ENCODE measurements around the gene HS6ST3.
A peak's percentile ranks its signal among the peaks of the same experiment; 100 is the strongest.
"Not testable (repeated sequence)": the region's sequence is repeated elsewhere in the genome, so short reads cannot be mapped to it uniquely, and the experiment has no call there.

HS6ST3 gene

DNA sequence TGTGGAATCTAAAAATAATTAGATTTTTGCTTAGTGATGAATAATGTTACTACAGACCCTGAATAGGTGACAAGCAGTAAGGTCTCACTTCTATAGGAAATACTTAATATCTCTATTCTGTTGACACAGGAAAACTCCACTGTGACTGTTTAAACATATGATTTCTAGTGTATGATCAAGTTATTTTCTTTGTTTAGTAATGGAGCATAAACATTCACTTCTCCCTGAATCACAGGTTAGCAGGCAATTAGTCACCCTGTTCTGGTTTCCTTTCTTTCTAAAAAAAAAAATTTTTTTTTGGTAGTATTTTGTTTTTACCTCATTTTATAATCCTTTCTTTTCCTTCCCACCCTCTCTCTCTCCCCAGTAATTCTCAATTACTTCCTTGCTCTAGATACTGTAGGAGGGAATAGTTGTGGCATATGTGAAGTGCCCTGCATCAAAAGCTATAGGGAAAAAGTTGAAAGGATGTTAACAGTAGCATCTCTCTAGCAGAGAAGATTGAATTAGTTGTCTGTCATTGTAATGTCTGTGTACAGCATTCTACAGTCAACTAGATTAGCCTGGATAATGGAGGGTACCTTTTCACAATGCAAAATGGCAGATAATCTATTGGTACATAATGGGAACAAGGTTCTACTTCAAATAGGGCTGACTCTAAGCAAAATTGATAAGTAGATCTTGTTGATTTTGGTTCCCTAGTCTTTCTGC, 3.5 kb downstream of the HS6ST3 start:
- no peak for DNase-seq

DNA sequence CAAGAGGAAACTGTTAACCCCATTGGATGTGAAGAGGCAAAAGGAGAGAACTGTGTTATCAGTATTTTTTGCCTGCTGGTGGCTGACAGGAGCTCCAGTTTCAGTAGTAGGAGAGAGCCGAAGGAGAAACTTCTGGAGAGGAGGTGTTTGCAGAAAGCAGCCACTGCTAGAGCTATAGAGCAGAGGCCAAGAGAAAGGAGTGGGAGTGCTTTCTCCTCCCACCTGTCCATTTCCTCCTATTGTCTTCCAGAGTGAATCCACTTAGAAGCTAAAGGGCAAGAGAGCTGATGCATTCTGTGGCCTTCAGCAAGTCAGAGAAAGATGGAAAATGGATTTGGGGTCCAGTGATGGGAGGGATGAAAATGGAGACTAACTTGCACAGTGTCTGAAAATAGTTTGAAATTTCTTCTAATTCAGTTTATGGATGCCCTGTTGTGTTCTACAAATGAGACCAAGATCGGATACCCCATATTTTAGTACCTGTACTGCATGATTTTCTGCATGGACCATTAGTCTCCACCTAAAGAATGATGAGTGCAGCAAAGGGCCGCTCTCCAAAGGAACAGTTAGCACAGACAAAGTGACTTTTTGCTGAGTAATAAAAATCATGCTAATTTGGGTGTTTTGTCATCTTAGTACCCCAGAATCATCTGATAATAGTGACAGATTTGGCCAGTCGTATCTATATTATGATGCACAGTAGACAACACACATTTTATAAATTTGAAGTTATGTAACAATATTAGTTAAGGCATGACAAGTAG, 10.7 kb downstream of the HS6ST3 start:
- DNase-seq: no peak

DNA sequence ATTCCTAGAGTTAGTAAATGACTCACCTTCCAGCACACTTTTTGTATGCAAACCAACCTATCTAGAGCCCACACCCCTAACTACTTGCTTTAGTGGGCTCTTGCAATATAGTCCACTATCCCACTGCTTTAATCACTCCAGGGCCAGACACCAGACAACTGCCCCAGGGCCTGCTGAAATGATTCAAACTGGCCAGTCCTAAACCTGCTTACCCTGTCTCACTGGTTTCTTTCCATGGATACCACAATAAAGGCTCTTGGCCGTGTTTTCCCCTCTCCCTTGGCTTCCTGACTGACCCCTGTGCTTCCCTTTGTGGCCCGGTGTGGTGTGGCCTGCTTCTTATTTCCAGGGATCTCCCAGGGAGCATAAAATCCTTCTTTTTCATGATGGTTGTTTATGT, 14.6 kb downstream of the HS6ST3 start:
- no peak for DNase-seq

DNA sequence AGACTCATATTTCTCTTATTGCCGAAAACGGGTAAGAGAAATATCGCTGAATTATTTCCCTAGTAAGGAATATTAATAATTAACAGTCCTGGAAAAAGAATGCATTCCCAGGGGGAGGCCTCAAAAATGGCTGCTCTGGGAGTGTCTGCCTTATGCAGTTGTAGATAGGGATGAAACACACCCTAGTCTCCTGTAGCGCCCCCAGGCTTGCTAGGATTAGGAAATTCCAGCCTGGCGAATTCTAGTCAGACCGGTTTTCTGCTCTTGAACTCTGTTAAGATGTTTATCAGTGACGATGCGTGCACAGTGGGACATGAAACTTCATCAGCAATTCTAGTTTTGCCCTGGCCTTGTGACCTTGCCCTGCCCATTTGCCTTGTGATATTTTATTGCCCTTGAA, 18.2 kb downstream of the HS6ST3 start:
- DNase-seq: not testable (repeated sequence)

DNA sequence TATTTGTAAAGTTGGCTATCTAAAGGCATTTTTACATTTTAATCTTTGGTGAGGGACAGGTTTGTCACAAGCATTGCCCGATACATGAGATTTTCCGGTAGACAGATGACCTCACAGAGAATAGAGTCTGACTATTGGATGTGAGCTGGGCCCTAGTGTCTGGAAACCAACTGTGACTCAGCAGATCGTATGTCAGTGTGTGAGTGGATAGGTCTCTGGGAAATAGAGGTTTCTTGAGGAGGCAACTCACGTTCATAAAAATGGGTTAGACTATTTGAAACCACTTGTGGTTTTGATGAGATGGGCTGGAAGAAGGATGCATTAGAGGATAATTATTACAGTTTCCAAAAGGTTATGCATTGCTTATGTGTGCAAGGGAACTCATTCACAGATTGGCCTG, 19.2 kb downstream of the HS6ST3 start:
- no peak for DNase-seq

DNA sequence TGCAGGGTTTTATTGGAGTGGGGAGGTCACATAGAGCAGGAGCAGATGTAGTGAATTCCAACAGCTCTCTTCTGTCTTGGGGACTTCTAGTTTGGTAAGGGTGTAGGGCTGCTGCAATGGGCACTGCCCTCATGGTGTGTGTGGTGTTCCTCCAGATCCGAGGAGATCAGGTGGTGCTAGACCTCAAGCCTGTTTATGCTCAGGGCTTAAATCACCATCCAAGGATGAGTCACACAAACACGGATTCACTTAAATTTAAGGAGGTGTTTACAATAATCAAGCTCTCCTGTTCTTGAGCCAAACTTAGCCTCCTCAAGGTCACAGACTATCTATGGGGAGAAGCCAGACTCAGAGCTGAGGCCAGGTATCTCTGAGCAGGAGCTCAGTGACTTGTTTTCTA, 23.0 kb downstream of the HS6ST3 start:
- DNase-seq: no peak

DNA sequence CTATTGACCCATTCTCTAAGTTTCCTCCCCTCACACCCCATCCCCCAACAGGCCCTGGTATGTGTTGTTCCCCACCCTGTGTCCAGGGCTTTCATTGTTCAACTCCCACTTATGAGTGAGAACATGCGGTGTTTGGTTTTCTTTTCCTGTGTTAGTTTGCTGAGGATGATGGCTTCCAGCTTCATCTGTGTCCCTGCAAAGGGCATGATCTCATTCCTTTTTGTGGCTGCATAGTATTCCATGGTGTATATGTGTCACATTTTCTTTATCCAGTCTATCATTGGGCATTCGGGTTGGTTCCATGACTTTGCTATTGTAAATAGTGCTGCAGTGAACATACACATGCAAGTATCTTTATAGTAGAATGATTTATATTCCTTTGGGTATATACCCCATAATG, 25.5 kb downstream of the HS6ST3 start:
- not testable (repeated sequence) for DNase-seq

DNA sequence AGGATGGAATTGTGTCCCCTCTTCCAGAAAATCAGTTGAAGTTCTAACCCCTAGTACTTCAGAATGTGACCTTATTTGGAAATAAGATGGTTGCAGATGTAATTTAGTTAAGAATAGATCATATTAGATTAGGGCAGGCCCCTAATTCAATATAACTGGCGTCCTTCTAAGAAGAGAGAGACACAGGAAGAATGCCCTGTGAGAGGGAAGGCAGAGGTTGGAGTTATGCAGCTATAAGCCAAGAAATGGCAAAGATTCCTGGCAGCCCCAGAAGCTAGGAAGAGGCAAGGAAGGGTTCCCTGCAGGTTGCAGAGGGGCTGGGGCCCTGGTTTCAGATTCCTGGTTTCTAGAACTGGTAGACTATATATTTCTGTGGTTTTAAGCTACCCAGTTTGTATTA, 30.0 kb downstream of the HS6ST3 start:
- no peak for DNase-seq

DNA sequence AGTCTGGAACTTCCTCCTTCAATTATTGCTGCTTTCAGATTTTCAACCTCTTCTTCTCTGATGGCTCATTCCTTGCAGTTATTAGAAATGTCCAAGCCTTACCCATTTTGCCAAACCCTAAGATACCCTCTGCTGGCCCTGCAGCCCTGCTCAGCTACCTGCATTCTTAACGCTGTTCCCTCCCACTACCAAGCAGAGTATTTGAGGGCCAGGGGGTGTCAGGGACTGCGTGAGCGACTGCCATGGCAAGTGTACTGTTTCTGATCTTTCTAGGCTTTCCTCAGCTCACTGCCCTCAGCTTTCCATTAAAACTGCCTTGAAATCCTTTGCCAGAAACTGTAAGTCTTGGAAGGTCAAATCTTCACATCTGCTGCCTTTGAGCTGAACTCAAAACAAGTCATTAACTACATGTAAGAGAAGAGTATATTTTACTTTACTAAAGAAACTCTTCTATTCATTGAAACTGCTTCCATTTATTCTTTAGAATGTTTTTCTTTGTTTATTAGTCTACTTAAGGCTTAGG, 41.0 kb downstream of the HS6ST3 start:
- no peak for DNase-seq

DNA sequence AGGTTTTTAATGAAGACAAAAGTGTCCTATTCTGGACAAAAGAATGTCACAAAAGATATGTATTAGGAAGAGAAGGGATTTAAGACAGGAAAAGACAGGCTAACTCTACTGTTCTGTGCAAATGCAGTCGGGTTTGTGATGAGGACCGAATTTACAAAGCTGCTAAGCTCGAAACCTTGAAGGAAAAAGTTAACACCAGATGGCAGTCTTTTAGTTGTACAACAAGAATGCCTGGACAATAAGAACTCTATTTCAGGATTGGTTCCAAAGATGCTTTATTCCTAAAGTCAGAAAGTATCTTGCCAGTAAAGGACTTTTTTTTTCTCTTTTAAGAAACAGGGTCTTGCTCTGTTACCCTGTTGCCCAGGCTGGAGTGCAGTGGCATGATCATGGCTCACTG, 51.1 kb downstream of the HS6ST3 start:
- no peak for DNase-seq

DNA sequence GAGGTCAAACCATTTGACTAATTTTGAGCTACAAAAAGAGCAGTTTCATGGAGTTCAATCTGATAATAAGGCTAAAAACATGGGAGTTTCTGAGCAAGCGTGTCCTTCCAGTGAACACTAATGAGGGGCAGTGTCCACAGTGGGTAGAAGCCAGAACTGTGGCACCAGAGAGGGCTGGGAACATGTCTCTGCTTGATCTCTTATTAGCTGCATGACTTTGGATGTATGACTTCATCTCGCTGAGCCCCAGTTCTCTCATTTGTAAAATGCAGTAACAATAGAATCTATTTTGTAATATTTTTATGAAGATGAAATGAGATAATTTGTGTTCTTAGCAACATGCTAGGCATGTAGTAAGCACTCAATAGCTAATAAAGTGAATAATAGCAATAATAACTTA, 69.8 kb downstream of the HS6ST3 start:
- no peak for DNase-seq

DNA sequence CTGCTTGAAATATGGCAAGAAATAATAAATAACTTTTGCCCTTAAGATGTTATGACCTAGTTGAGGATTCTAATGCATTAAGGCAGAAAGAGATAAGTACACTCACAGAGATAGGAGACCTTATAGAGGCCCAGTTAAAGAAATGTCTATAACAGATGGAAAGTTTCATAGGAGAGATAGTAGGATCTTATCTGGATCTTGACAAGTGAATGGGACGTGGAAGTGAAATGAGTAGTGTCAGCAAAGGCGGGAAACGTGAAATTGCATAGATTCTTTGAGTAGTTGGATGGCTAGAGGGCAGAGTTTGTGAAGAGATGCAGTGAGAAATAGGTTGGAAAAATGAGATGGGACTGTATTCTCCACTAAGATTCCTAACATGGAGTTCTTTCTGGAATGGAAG, 71.2 kb downstream of the HS6ST3 start:
- DNase-seq: no peak

DNA sequence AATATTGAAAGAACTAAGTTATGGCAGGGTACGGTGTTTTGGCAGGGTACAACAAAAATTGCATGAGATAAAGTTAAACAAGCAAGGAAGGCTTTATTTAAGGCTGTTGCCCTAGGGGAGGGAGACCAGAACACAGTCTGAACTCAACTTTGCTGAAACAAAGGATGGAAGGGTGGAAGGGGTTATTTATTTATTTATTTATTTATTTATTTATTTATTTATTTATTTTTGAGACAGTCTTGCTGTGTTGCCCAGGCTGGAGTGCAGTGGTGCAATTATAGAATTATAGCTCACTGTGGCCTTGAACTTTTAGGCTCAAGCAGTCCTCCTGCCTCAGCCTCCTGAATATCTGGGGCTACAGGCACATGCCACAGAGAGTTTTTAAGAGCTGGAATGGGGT, 75.9 kb downstream of the HS6ST3 start:
- DNase-seq: no peak

DNA sequence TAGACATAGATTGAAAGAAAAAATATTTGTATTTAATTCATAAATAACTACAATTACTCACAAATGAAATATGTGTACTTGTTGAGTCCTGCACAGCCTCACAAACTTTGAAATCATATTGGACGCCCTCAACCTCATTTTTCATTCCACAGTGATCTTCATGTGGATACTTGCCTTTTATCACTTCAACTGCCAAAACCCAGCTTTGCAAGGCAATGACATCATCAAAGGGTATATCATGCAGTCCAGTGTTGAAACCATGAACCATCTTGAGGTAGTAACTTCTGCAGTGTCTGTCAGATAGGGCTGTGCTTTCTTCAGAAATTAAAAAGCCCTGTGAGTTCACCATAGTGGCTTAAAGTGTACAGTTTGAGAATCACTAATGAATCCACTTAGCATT, 82.2 kb downstream of the HS6ST3 start:
- no peak for DNase-seq

DNA sequence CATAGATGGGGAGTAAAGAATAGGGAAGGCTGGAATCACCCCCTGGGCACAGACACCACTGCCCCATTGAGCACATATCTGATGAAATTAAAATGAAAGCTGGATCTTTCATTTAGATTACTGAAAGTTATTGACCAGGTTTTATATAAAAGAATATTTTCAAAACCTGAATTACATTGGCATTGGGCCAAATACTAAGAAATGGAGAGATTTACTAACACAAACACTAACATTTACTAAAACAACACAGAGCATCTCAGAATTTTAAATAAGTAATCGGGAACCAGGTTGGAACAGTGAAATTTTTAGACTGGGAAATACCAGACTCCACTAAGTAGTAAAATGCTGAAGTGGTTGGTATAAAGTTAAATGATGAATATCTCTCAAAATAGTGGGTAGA, 88.9 kb downstream of the HS6ST3 start:
- DNase-seq: no peak

DNA sequence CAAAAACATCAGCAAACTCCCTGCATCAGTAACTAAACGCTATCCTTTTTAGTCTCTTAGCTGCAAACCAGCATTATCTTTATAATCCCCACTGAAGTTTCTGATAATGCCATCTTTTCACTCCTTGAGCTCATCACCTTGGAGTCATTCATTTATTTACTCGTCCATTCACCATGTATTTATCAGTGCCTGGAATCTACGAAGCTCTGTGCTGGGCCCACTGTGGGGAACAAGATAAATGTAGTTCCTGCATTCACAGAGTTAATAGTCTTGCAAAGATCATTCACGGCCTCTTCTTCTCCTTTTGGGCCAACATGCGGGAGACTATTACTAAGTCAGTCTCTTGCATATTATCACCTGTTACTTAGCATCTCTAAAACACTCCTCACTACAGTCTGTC, 89.4 kb downstream of the HS6ST3 start:
- no peak for DNase-seq

DNA sequence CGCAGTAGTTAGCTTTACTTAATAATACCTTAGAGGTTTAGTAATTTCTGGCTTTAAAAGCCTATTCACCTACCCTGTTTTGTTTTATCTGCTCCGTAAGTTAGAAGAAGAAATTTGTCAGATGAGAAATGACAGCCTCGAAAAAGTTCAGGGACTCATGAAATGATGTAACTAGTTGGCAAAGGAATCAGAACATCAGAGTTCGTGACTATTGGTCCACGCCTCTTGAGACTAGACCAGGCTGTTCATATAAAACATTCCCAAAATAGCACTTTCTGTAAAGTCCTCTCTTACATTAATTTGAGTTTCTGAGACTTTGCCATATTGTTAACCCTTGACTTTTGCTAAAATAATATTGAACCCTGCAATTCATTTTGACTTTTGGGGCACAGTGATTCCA, 92.0 kb downstream of the HS6ST3 start:
- no peak for DNase-seq

DNA sequence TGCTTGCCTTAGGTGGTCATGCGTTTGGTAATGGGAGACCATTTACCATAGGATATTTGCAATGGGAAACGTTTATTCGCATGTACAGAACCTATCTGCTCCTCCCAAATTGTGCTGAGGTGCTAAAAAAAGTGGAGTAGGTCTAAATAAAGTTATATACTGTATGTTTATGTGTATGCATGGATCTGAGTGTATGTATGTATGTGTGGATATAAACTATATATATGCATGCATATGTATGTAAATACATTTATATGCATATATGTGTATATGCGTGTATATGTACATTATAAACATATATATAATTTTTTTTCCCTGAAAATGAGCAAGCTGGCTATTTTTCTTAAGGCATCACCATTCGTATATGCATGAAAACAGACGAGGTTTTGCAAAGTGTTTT, 95.9 kb downstream of the HS6ST3 start:
- no peak for DNase-seq

DNA sequence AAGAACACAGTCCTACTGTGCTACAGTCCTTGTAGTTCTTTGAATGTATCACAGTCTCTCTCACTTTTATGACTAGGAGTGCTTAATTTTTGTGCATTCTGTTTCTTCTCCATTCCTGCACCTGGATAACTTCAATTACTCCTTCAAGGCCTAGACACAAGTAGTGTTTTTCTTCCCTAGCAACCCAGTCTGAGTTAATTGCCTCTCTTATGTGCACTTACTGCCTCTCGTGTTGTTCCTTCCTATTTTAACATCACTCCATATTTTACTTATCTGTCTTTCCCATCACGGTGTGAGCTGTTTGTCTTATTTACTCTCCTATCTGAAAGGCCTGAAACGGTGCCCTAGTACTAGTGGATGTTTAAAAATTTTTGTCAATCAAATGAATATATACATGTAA, 101.5 kb downstream of the HS6ST3 start:
- no peak for DNase-seq

DNA sequence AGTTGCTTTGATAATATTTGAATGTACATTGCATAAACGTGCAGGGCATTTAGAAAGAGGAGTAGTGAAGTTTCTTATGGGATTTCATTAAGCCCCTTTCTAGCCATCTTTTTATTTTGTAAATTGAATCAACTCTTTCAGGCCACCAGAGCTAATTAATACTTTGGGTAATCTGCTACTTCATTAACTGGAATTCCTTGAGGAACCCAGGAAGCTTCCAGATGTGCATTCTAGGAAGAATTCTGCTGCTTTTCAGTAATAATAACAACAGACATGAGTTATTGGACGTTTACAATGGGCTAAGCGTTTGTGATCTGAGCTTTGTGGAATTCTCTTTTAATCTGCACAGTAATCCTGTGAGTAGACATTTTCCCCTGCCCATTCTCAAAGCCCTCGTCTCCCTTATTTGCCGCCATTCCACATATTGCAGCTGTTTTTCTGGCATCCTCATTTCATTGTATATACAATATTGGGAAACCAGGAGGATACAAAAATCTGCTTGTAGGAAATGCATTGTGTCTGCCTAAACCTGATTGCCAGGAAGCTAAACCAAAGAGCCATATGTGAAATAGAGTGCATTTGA, 103.9 kb downstream of the HS6ST3 start:
- DNase-seq: no peak

DNA sequence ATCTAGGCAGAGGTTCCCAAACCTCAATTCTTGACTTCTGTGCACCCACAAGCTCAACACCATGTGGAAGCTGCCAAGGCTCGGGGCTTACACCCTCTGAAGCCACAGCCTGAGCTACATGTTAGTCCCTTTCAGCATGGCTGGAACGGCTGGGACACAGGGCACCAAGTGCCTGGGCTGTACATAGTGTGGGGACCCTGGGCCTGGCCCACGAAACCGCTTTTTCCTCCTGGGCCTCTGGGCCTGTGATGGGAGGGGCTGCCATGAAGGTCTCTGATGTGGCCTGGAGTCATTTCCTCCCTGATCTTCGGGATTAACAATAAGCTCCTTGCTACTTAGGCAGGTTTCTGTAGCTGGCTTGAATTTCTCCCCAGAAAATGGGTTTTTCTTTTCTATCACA, 108.1 kb downstream of the HS6ST3 start:
- no peak for DNase-seq

DNA sequence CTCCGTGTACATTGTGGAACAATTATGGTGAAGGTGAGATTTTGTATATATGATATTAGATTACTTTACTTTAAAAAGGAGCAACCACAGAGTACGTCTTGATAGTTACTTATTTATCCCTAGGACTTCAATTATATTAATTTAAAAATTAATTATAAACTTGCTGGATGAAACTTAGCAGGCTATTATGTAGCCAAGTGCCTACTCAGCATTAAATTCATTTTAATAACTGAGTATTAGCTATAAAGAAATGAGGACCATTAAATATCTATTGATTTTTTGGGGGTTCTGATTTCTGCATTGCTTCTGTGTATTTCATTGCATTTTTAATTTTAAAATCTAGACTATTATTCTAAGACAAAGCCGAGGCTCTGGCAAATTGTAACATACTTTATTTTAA, 109.4 kb downstream of the HS6ST3 start:
- no peak for DNase-seq

DNA sequence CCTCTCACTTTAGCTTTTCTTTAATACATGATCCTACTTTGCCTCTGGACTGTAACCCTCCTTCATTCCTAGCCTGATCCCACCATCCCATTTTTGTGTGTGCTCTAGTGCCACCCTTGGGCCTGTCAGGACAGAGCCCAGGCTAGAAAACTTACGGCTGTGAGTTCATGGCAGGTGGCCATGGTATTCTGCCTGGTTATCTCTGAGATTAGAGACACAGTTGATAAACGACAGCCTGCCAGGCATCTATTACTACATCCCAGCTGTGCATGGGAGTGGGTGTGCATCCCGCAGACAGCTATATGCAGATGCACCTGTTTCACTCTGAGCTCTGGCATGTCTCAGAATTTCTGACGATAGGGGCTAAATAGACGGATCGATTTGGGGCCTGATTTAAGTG, 110.9 kb downstream of the HS6ST3 start:
- peak; percentile 16 for DNase-seq

DNA sequence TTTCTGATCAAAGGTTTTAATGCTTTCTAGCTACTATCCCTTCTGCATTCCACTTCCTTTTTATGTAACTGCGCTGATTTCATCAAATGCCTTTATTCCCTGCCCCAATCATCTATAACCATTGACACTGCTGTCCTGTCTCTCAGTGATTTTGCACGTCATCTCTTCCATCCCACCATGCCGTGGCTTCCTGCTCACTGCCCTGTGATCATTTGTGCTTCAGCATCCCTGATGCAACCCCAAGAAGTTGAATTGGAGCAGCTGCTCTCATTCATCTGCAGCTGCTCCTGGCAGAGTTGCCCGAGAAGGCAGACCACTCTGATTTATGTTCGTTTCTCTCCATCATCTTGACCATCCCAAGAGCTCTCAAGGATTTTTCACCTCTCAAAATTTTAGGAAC, 112.4 kb downstream of the HS6ST3 start:
- no peak for DNase-seq

All from NCI-H1694 (cell line).